GM21529 (cell line): Measurements from ENCODE around the gene KCNK16.

Experiments
- ATAC-seq: cut with Tn5 transposase; IDR thresholded peaks from one replicate; pipeline ENCODE4 v1.9.1; 2021; ENCODE audit not compliant: unreplicated experiment

Gene KCNK16

DNA sequence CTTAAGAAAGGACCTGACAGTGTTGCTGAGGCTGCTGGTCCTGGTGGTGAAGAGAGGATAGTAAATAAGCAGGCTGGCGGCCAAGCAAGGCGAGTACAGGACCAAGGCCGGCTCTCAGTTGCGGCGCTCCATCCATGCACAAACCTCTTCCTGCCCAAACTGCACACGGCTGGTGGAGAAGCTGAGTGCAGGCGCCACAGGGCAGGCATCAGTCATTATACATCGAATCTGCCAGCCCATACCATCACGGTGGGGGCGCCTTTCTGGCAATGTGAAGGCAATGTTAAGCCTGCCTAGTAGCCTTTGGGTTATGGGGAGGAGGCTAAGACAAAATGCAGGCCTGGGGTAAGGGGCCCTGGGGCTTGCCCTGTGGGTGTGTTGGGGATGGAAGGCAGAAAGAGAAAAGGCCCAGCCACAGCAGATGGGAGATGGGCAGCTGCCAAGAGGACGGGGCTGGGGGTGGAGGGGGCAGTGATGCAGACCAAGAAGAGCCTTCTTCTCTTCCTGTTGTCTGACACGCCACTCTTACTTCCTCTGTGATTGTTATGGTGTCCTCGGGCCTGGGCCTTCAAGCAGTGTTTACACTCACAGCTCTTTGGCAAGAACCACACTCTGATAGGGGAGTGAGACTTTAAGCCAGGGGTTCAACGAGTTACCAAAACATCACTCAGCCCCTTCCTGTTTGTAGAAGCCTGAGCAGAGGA is 20.3 kb upstream of the KCNK16 start:
- no peak for ATAC-seq

DNA sequence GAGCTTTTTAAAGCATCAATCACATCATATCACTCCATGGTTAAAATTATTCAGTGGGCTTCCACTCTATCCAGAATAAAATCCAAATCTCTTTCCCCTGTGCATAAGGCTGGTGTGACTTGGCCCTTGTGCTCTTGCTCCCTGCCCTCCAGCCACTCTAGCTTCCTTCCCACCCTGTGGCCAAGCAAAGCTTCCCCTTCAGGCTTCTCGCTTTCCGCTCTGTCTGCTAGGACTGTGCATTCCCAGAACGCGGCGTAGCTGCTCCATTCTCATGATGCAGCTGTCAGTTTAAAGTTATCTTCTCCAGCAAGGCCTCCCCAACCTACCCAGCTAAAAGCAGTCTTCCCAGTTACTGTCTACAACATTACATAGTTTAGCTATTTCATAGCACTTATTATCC is 19.4 kb upstream of the KCNK16 start:
- ATAC-seq: no peak

DNA sequence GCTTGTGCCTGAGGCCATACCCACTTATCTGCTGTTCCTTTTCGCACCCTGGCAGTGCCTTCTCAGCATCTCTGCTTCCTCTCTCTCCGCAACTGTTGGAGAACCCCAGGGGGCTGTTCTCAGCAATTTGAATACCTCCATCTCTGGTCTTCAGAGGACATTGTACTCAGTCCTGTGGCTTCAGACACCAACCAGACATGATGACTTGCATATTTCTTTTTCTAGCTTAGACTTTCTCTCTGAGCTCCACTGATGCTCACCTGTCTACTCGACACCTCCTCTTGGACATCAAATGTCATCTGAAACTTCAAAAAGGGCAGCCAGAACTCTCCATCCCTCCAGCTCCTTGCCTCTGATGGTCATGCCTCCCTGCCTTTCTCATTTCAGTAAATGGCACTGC is 18.9 kb upstream of the KCNK16 start:
- ATAC-seq: no peak

DNA sequence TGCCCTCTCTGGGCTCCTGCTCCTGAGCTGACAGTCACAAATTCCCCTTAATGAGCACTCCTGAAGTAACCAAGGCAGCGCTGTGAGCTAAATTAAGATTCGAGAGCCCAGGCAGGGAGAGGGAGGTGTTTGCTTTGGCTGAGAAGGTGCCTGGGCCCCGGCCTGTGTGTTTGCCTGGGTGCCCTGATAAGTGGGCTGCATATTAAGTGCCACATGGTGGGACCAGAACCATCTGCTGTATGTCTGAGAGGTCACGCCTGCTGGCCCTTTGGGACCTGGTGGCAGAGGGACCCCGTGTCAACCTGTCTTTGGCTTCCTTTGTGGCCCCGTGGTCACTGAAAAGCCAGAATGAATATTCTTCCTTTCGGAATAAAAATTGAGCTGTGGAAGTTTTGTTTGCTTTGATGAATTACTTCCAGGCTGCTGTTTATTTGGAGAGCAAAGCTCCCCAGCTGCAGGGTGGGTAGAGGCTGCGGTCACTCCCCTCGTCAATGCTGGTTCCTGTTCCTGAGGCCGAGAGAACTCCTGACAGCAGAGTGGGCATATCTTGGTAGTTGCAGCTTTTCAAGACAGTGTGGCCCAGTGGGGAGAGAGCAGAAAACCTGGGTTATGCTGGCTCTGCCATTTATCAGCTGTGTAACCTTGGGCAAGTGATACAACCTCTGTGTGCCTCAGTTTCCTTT is 17.5 kb upstream of the KCNK16 start:
- ATAC-seq: no peak

DNA sequence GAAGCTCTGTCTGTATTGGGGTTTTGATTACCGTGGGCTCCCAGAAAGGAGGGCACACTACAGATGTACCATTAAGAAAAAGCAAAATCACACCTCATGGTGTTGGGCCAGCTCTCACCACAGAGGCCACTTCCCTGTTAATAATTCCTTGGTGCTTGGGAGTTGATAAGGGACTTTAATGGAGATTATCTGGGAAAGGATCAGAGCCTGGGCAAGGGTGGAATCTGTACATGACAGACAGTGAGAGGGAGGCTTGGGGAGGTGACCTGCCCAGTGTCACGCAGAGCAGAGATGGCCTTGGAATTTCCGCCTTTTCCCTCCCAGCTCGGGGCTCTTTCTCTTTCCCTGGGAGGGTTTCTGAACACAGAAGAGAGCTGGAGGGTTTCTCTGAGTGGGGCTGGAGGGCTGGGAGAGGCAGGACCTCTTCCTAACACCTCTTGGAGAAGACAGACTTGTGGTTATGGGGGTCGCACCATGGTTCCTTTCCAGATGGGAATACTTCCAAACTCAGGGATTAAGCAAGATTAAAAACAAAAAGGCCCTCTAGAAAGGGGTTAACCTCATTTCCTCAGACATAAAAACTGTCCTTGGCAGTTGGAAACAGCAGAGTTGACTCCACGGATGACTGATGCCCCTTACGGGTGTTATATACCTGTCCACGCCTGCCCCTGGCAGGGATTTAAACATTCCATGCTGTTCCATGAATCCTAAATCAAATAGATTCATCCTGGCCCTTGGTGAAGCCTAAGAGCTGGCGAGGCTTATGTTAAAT is 16.8 kb upstream of the KCNK16 start:
- no peak for ATAC-seq

DNA sequence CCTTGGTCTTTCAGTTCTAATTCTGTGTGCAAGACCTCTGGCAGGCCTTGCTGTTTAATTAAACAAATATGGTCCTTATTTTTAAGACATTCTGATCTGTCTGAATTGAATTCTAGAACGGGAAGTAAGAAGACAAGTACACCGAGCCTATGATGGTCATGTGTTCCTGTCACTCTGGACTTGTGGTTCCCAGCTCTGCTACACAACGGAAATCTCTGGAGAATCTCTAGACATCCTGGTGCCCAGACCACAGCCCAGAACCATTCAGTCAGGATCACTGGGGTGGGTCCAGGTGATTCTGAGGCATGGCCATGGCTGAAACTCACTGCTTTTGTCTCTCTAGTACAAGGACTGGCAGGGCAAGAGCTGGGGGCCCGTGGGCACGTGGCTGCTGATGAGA is 15.9 kb upstream of the KCNK16 start:
- ATAC-seq: no peak

DNA sequence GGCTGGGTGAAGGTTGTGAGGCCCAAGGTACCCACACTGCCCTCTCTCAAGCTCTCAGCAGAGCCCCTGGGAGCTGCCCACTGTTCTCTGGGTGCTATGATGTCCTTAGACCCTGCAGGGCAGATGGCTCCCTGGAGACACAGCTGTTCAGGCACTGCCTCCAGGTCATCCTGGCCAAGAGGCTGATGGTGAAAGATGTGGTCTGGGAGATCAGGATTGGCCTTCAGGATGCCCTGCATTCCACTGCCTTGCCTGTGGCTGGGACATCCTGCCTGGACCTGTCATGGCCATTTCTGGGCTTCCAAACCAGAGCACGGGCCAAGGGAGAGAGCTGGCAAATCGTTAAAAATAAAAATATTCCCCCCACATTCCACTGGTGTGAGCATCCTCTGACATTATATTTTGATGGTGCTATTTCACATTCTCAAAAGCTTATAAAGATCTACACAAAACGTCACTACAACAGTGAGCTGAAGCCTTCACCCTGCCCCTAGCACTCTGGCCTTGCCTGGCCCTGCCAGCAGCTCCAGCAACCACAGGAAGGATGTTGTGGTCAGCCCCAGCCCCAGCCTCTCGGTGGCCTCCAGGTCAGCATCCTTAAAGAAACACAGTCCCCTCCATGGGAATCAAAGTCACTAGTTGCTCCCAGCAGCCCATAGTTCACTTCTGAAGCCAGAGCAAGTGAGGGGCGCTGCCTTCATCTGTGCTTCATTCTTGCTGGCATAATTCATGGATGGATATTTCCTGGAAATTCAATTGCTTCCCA is 13.5 kb upstream of the KCNK16 start:
- no peak for ATAC-seq

DNA sequence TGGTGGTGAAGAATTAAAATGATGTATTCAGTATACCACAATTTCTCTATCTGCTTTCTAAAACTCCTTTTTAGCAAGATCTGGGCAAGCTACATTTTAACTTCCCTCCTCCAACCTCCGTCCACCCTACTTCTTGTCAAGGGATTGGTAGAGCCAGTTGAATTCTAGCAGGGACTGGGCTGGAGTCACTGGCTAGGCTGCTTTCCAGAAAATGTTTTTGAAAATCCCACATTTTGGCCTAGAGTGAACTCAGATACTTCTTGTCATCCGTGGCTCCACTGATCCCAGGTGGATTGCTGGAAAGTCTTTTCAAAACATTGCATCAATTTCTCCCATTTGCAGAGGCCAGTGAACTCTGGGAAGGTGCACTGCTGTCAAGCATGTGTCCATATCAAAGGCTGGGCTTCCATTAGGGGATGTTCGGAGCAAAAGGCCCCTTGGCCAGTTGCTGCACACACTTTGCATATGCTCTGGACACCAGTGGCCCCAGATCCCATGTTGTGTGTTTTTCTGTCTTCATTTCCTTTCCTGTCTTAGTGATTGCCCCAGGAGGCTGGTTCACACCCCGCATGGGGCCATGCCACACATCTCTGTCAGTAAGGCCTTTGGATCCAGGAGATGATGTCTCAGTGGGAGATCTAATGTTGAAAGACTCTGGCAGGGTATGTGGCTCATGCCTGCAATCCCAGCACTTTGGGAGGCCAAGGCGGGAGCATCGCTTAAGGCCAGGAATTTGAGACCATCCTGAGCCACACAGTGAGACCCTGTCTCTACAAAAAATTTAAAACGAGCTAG is 11.3 kb upstream of the KCNK16 start:
- ATAC-seq: no peak

DNA sequence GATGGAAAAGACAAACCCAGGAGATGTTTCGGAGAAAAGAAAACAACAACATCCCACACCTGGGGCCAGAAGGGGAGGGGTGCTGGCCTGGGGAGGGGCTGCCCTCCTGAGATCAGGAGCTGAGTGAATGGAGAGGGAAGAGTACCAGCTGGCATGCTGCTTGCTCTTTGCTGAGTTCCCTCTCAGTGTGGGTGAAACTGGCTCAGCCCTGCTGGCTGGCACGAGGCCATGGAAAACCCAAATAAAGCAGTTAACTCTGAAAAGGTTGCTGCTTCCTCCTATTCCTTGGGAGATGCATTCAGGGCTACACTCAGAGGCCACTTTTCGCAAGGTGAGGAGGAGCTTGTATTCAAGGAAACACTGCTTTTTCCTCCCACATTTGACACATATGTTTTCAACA is 8.0 kb upstream of the KCNK16 start:
- no peak for ATAC-seq

DNA sequence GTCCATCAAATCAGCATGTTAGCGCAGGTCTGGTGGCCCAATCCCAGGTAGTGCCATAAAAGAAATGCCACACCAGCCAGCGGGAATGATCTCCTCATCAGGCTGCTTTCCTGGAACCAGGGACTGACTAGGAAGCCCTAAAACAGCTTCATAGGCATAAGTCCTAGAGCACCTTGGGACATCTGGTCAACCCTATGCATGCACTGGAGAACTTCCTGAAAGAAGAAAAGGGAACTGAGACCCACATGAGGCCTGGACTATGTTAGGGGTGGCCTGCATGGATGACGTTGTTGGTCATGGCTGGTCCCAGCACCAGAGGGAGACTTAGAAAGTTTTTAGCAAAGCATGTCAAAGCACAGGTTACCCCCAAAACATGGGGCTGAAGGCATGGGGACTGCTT is 7.6 kb upstream of the KCNK16 start:
- ATAC-seq: peak; percentile 95

DNA sequence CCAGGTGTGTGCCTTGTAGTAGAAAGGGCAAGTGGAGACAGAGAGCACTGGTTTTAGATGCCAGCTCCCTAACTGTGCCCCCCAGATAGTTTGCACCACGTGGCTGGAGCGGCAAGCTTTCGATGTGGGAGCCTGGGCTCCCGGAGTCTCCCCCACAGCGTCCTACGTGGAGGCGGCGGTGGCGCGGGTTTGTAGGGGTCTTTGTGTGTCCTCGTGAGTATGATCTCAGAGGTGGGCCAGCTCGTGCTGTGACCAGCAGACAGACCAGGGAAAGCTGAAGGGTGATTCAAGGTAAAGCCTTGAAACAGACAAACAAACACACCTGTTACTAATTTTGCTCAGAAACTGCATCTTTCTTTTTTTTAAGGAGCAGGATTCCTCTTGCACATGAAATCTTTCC is 5.6 kb upstream of the KCNK16 start:
- no peak for ATAC-seq

DNA sequence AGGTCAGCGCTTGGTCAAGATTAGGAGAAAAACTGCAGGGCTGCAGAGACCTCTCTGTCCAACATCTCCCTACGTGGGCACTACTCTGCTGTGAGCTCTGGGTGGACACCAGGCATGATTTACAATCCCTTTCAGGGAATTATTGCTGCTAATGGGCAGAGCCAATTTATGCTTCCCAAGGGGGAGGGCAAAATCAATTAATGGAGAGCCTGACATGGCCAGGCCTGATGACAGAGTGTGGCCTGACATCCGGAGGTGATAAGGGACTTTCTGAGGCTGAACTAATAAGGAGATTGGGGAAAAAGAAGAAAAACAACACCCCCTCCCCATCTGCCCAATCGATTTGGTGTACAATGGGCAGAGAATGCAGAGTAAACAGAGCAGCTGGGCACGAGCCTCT is 5.0 kb upstream of the KCNK16 start:
- ATAC-seq: no peak

DNA sequence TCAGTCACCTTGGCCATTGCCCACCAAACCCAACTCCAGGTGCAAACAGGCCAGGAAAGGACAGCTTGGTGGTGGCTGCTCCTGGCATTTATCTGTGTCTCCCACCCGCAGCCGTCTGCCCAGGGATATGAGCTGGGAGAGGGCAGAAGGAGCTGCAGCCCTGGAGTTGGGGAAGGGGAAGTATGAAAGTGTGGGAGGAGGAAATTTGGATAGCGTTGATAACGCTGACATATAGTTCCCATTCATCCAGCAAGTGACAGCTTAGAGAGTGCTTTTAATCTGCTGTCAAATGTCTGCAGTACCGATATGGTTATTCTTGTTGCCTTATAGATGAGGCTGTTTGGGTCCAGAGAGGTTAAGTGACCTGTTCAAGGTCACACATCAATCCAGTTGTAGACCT is 741 bp downstream of the KCNK16 start:
- no peak for ATAC-seq

DNA sequence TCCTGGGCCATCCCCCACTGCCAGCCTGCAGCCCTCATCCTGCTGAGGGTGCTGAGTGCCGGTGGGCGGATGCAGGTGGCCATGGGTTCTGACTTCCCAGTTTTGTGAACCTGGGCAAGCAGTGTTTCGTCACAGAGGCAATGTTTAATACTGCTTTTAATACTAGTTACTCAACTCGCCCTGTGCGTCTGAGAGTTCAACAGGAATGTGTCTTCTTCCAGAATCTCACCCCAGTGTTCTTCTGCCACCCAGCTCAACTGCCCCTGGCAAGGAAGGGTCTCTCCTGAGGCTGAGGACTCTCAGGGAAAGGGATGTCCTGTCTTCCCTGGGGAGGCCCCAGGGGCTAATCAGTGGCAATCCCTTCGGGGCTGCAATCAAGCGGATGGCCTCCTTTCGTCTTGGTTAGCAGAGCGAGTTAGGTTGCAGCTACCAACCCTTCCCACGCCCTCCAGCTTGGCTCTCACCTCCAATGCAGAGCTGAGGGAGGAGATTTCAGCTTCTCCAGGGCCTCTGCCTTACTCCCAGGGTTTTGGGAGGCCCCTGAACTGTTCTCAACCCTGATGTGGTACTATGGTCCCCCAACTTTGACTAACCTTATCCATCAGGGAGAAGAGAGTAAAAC is 2.0 kb downstream of the KCNK16 start:
- ATAC-seq: no peak

DNA sequence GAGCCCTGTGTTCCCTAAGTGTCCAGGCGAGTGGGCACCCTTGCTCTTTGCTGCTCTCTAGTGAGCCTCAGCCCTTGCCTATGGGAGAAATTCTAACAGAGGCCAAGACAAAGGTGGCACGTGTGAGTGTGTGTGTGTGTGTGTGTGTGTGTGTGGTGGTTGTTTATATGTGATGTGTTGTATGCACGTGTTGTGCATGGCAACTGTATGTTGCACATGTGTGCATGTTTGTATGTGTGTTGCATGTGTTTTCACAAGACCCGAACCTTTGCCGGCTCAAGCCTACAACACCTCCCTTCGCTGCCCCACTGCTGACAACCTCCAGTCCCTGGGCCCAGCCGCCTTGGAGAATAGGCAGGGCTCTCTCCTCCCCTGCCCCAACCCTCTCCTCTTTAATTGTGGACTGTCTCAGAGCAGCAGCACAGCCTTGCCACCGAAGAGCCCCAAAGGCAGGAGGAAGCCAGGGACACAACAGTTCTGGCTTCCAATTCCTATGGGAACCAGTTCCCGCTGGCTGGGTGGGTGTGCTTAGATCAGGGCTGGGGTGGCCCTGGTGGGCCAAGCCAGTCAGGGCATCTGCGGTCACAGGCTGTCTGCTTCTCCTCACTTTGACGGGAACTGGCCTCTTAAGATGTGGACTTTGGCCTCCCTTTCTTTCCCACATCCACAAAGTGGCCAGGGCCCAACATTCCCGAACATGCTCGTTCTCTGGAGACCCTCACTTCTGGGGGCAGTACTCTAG is 2.7 kb downstream of the KCNK16 start:
- no peak for ATAC-seq

DNA sequence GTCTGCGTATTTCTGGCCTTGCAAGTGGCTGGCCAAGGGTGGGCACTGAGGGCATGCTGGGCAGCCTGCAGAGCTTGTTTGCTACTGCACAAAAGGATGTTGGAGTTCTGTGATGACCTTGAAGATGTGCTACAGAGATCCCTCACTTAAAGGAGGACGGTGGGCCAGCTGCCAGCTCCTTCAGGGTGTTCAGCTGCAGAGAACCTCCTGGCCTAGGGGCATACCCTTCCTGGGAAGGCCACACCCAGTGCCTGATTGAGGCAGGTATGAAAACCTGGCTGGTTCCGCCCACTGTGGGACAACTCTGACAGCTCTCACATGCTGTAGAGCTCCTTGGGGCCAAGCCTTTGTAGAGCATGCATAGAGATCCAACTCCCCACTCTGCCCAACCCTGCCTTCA is 5.2 kb downstream of the KCNK16 start:
- ATAC-seq: no peak

DNA sequence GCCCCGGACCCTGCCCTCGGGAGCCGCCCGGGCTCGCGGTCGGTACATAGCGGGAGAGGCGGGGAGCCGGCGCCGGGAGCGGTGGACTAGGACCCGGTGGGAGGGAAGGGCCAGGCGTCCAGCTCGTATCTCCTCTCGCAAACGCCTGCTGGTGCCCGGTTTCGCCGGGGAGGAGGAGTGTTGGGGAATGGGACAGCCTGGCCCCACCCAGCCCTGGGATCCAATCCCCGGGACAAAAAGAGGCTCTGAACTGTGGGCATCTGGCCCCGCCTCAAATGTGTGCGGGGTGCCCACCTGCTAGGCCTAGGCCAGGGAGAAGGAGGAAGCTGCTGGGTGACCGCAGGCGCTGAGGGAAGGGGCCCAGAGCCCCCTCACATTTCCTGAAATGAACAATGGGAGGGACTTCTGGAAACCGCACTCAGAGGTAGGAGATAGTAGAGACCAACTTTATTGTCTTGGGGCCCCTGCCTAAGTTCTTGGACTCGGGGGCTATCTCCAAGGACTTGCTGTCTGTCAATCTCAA is 8.2 kb downstream of the KCNK16 start, which contains the start of gene KCNK17:
Gene KCNK17, minus strand, starts transcription at position 147 of the 523 bp plus-strand sequence. Its CDS starts 99 bp downstream, at position 48.
- ATAC-seq: no peak

DNA sequence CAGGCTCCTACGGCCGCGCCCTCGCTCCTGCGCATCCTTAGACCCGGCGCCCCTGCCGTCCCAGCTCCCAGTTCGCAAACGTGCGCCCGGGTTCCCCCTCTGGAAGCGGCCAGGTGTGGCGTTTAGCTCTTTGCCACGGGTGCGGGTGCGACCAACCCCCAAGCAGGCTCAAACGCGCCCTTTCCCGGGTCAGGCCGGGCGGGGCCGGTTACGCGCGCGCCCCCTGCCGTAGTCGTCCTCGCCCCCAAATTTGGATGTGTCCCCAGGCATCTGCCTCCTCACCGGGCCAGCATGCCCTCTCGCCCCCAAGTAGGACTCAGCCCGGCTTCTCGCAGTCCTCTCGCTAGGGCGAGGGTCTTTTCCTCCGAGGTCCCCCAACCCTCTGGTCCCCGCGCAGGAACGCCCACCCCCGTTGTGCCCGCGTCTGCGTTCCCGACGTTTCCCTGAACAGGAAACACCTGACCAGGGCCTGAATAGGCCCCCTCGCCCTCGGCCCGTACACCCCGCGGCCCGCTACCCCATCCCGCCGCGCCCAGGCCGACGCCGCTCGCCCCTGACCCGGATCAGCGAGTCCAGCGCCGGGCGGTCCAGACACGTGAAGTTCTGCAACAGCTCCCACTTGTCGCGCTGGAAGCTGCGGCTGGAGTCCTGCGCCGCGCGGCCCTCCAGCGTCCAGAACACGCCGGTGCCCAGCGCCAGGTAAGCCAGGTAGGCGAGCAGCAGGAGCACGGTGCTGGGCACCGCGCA is 8.8 kb downstream of the KCNK16 start:
- ATAC-seq: no peak
